HFF-Myc (cell line): ENCODE measurements around the gene RALGPS2.
A peak's percentile ranks its signal among the peaks of the same experiment; 100 is the strongest.

Experiments
- DNase-seq: peaks from one replicate; pipeline ENCODE4 v3.0.0-alpha.2; 2011; ENCODE audit warnings: low read depth; ENCODE audit errors: extremely low read depth
- H3K4me3 ChIP-seq: replicated peaks from 2 replicates; pipeline ENCODE4 v1.5.1; 2011; ENCODE audit warnings: low read depth, mild to moderate bottlenecking, control low read depth, low read length
- TF ChIP-seq, protein P1 (sequence below): IDR thresholded peaks from 2 replicates; pipeline ENCODE4 v1.5.1; 2012; ENCODE audit warnings: mild to moderate bottlenecking, low read depth, low read length, control low read depth; ENCODE audit errors: missing control alignments

RALGPS2 gene

DNA sequence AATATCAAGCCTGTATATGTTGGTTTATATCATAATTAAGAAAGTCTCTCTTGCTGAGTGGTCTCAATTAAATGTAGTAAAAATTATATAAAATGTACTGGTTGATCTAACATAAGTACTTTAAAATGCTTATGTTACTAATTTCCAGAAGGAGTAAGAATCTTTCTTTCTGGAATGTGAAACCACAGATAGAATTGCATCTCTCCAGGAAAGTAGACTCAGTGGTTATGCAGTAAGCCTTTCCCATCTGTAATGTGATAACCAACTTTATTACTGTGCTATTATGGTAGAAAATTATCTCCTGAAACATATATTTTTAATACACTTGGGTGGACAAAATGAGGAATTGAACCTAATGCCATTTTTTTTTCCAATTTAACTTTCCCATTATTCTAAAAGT lies 8.9 kb upstream of the RALGPS2 start:
- no peak overlapping the region for H3K4me3 ChIP-seq
- TF ChIP-seq, protein P1, sequence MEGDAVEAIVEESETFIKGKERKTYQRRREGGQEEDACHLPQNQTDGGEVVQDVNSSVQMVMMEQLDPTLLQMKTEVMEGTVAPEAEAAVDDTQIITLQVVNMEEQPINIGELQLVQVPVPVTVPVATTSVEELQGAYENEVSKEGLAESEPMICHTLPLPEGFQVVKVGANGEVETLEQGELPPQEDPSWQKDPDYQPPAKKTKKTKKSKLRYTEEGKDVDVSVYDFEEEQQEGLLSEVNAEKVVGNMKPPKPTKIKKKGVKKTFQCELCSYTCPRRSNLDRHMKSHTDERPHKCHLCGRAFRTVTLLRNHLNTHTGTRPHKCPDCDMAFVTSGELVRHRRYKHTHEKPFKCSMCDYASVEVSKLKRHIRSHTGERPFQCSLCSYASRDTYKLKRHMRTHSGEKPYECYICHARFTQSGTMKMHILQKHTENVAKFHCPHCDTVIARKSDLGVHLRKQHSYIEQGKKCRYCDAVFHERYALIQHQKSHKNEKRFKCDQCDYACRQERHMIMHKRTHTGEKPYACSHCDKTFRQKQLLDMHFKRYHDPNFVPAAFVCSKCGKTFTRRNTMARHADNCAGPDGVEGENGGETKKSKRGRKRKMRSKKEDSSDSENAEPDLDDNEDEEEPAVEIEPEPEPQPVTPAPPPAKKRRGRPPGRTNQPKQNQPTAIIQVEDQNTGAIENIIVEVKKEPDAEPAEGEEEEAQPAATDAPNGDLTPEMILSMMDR: no peak
- DNase-seq: no peak

DNA sequence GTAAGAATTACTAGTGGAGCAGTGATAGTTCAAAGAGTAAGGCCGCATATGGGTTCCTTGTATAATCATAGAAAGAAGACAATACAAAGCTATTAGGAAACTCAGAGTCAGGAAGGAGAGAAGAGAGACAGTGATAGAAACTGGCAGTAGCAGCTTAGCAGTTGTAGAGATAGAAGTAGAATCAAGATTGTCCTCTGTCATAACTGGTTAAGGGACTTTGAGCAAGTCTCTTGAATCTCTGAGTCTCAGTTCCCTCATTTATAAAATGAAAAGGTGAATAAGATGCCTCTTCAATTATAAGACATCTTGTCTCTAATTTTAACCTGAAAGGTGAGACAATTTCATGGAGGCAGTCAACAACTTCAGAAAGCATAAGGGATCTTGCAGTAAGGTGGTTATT lies 6.5 kb upstream of the RALGPS2 start:
- no peak overlapping the region for H3K4me3 ChIP-seq
- TF ChIP-seq, protein P1: no peak
- no peak for DNase-seq

DNA sequence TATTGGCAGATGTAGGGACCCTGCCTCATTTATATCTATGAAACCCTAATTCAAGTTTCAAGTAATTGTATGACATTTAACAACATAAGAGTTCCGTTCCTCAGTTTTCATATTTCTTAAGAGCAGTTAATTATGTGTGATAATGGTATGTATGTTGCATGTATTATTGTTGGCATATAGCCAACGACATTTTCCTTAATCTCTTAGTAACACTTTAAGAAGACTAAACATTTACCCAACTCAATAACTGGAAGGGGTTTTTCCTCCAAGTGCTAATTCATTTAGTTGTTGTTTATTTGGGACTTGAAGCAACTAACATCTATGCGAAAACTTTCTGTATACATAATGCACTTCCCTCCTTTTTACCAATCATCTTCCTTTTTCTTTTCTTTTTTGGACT lies 1.5 kb upstream of the RALGPS2 start:
- no peak for DNase-seq
- H3K4me3 ChIP-seq: no peak overlapping the region
- TF ChIP-seq, protein P1: no peak

DNA sequence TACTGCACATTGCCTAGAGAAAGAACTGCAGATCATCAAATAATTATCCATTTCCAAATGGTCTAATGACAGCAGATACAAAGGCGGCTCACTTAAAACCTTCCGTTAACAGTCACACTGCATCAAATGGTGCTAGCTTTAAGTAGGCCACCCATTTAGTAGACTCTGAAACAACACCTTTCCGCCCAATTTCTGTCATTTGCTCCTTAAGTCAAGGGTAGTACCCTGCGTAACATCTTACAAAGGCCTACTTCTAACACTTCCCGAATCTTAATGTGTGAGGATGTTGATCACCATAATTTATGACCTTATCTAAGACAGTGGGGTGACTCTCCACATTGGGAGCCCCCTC lies 692 bp upstream of the RALGPS2 start:
- TF ChIP-seq, protein P1: no peak
- peak overlapping the region; percentile 70 for H3K4me3 ChIP-seq

DNA sequence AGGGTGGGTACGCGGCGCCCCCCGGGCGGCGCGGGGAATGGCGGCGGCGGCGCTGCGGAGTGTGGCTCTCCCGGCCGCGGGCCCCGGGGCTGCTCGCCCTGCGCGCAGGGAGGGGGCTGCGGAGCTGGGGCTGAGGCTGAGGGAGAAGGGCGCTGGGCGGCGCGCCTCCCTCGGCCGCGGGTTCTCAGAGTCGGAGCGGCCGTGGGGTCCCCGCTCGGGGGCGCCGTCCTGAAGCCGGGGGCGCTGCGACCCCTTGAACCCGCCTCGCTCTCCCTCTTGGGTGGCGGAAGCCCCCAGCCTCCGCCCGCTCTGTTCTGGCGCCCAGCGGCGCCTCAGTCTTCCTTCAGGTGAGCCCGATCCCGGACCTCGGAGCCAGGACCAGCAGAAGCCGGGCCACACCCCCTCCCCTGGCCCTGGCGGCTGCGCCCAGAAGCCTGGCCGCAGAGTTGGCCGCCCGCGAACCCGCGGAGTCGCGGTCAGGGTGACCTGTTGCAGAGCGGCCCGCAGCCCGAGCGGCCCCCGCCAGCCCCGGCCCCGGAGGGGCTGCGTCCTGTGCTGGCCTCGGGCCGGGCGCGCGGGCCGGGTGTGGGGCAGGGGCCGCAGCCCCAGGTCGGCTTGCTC lies 532 bp downstream of the RALGPS2 start:
- H3K4me3 ChIP-seq: peak overlapping the region; percentile 70
- DNase-seq: no peak
- TF ChIP-seq, protein P1: no peak

More for the DNA sequence above, 692 bp upstream of the RALGPS2 start:
- no peak for DNase-seq

DNA sequence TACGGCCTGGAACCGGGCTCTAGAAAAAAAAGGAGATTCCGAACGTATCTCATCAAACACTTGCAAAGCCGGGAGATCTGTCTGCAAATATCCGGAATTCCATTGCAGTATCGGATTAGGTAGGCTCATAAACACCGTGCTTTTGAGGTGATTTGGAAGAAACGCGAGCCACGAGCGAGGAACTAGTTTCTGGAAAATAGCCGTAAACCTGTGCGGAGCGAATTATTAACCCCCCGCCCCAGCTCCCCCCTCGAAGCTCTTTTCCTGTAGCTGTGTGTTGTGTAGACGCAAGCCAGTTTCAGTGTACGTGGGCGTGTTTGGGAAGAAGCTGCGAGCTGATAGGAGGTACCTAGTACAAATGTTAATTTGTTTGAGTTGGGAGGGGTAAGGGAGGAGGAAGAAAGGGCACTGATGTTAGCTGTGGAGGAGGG lies 1.1 kb downstream of the RALGPS2 start:
- TF ChIP-seq, protein P1: no peak
- peak; percentile 66 for DNase-seq
- peak overlapping the region; percentile 70 for H3K4me3 ChIP-seq

DNA sequence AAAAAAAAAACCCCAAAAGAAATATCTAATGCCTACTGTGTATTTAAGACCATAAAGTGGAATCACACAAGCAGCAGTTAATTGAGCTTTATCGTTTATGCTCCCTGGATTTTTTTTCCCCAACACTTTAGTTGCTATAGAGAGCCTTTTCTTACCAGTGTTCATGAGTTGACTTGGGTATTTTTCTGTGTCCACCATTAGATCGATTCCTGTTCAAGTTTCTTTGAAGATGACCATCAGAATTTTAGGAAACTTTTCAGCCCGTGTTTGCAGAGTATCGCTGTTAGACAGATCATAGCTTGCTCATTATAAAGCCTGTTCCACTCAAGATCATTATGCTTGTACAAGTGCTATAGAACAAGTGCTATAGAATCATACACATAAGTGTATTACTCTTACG lies 1.5 kb downstream of the RALGPS2 start:
- peak overlapping the region; percentile 70 for H3K4me3 ChIP-seq
- no peak for DNase-seq

More for the DNA sequence above, 1.5 kb downstream of the RALGPS2 start:
- TF ChIP-seq, protein P1: no peak
